Loucy (cell line): ENCODE measurements around the gene ROMO1.

Source experiments
- CTCF ChIP-seq: fragments of 200-600 bp; sonication (generic); conservative IDR thresholded peaks from 2 replicates; pipeline ENCODE4 v1.5.1; 2014; ENCODE audit warnings: mild to moderate bottlenecking, antibody characterized with exemption, low read length
- EZH2phosphoT487 ChIP-seq: fragments of 200-600 bp; IDR thresholded peaks from 2 replicates; pipeline ENCODE4 v1.6.1; 2018; ENCODE audit warnings: antibody characterized with exemption, mild to moderate bottlenecking, moderate library complexity, borderline replicate concordance

- TF ChIP-seq CTCF (no peak), EZH2phosphoT487 (no peak)
These were observed 22.4 kb downstream of the ROMO1 start for GRCh38 chr20:35721621-35722020.
